ENCODE results near the gene FKBP4. TPM values are rescaled to one million over a fixed set of nuclear protein-coding genes. Genes with fewer than 3 reads are reported as not detected.
A peak's percentile ranks its signal among the peaks of the same experiment; 100 is the strongest.

FKBP4 gene
- total and polyA plus RNA-seq, 2 donors (not counting 3 experiments of a cell fraction or from before 2014, with no cell fraction given) = 31.0 to 85.6 TPM

- H3K79me2 ChIP-seq (ENCODE audit: control insufficient read depth, insufficient read depth, low read length) = peaks cover 12% of the 10 kb centered on the region
- BruUV-seq (replicated peaks) = no TSS peak
- peak overlapping the region; percentile 98 for H3K4me2 ChIP-seq (ENCODE audit: insufficient read depth, low read length)
- ChIA-PET POLR2A (interaction anchor here (0.6 to 1.5 kb wide), 4 partner anchors 9 to 73 kb away, joined by 3 to 4 read pairs (median 3); no protein-coding TSS in a partner anchor), CTCF (interaction anchor here (0.8 to 3.3 kb wide), 16 partner anchors 9 to 228 kb away, joined by 3 to 31 read pairs (median 6); partner anchors contain the start of gene FKBP4)
- H2AFZ ChIP-seq (ENCODE audit: low read depth, low read length) = peak overlapping the region; percentile 38
- peak overlapping the region; percentile 52 for H3K27ac ChIP-seq (ENCODE audit: insufficient read depth, low read depth, low read length)
- H3K36me3 ChIP-seq (ENCODE audit: control insufficient read depth in 2 of 2, extremely low read depth in 1 of 2, insufficient read depth in 2 of 2, low read length in 2 of 2) = peaks cover 0 to 8% of the 10 kb centered on the region in 2 experiments
- peak overlapping the region; percentile 58 to 94 (median 71) for H3K4me3 ChIP-seq (replicated peaks in 1 of 3; ENCODE audit: insufficient read depth in 1 of 3, low read depth in 1 of 3, low read length in 3 of 3)
- DNase-seq (ENCODE audit: low read depth, low spot score) (peak; percentile 63), FAIRE-seq (no peak)
- dilution Hi-C loops (cut with MboI; ENCODE audit: extremely low pct_ligation_motif_present, low sequenced_read_pairs) (no loop called here), intact Hi-C loops (cut with micrococcal nuclease) (loop anchor here (2.0 kb wide), 1 partner anchor 73 kb away; no protein-coding TSS in a partner anchor)
- H3K4me1 ChIP-seq (ENCODE audit: control insufficient read depth, extremely low read depth, insufficient read depth, low read length) = peaks cover 6% of the 10 kb centered on the region
- H3K27me3 ChIP-seq (ENCODE audit: control insufficient read depth in 2 of 2, insufficient read depth in 2 of 2, low read length in 2 of 2) = no peaks in the 10 kb centered on the region
- H4K20me1 ChIP-seq (replicated peaks; ENCODE audit: control insufficient read depth, extremely low read depth, insufficient read depth, low read length) = no peaks in the 10 kb centered on the region
- no peaks in the 10 kb centered on the region for H3K9me3 ChIP-seq (replicated peaks; ENCODE audit: control insufficient read depth, insufficient read depth, low read length)
- peak overlapping the region; percentile 57 for H3K9ac ChIP-seq (replicated peaks; ENCODE audit: extremely low read depth, insufficient read depth, low read length)
- TF ChIP-seq GATA2 (IDR thresholded peaks at IDR 0.05; ENCODE audit: insufficient read depth, insufficient read length, low read depth, low read length) = no peak
- no peak for TF ChIP-seq POLR2AphosphoS5 (IDR thresholded peaks at IDR 0.05; ENCODE audit: insufficient read depth, low read depth, low read length)
- TF ChIP-seq JUN (IDR thresholded peaks at IDR 0.05; ENCODE audit: borderline replicate concordance, insufficient read depth, insufficient read length, low read depth) = no peak
- peak; percentile 62 to 65 for TF ChIP-seq CTCF (IDR thresholded peaks at IDR 0.05; ENCODE audit: extremely low read depth in 1 of 2, insufficient read depth in 1 of 2, low read depth in 1 of 2, low read length in 2 of 2)
- TF ChIP-seq MYC (IDR thresholded peaks at IDR 0.05; ENCODE audit: low read depth, low read length) = no peak
- TF ChIP-seq EZH2 (IDR thresholded peaks at IDR 0.05; ENCODE audit: borderline replicate concordance, low read depth, low read length, severe bottlenecking) = no peak
- H3K9me1 ChIP-seq (replicated peaks; ENCODE audit: control insufficient read depth, extremely low read depth, insufficient read depth, low read length) = no peaks in the 10 kb centered on the region
Observed at GRCh38 chr12:2813214-2814185, 18.7 kb downstream of the FKBP4 start.
